Upper lobe of left lung (tissue), 4 donors: ENCODE results near the gene TRIM42.

Source experiments
- EP300 ChIP-seq, 4 donors: sonication (generic); formaldehyde crosslinking; IDR thresholded peaks; one replicate each; pipeline ENCODE4 v1.5.1; 2017; ENCODE audit warnings: antibody characterized with exemption in 4 of 4, control low read depth in 2 of 4
- POLR2A ChIP-seq, 4 donors: fragments of 450-650 bp; IDR thresholded peaks; one replicate each; pipeline ENCODE4 v1.5.1; 2016 to 2017; ENCODE audit warnings: antibody characterized with exemption in 4 of 4, mild to moderate bottlenecking in 2 of 4
- POLR2AphosphoS5 ChIP-seq, 2 donors: sonication (generic); formaldehyde crosslinking; IDR thresholded peaks; one replicate each; pipeline ENCODE4 v1.5.1; 2017; ENCODE audit warnings: antibody characterized with exemption in 2 of 2
- TF ChIP-seq, protein P1 (sequence below), 6 experiments: fragments of 450-650 bp in 4 of 6; fragments of 200-600 bp in 2 of 6; sonication (generic) in 2 of 6; IDR thresholded peaks; one replicate each; pipeline ENCODE4 v1.5.1; 2016 to 2019; ENCODE audit warnings: antibody characterized with exemption in 6 of 6

DNA sequence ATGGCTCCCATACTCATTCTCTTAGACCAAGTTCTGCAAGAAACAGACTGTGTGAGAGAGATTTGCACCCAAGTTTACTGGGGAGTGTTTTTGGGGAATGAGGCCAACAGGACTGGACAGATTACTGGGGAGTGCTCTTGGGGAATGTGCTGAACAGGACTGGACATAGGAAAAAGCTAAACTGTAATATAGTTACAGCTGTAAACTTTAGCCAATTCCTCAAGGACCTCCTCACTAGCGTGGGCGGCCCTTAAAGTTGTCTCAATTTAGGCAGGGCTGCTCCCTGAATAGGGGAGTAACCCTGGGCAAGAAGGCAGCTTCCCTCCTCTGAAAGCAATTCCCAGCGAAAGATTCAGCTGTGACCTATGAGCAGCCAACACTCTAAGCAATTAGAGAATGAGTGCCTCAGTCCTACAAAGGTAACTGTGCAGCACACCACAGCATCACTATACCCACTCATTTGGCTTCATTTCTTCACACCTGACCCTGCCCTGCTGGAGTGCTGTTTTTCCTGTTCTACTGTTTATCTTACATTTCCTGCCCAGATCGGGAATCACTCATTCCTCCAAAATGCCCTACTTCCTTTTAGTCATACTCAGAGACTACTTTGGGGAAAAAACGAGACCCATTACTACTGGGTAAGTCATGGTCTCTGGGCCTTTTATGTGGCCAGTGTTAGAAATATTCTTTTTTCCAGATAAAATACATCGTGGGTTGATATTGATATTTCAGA, 41.3 kb upstream of the TRIM42 start:
- TF ChIP-seq, protein P1, sequence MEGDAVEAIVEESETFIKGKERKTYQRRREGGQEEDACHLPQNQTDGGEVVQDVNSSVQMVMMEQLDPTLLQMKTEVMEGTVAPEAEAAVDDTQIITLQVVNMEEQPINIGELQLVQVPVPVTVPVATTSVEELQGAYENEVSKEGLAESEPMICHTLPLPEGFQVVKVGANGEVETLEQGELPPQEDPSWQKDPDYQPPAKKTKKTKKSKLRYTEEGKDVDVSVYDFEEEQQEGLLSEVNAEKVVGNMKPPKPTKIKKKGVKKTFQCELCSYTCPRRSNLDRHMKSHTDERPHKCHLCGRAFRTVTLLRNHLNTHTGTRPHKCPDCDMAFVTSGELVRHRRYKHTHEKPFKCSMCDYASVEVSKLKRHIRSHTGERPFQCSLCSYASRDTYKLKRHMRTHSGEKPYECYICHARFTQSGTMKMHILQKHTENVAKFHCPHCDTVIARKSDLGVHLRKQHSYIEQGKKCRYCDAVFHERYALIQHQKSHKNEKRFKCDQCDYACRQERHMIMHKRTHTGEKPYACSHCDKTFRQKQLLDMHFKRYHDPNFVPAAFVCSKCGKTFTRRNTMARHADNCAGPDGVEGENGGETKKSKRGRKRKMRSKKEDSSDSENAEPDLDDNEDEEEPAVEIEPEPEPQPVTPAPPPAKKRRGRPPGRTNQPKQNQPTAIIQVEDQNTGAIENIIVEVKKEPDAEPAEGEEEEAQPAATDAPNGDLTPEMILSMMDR (IDR thresholded peaks at IDR 0.05), result no peak
- TF ChIP-seq POLR2A (IDR thresholded peaks at IDR 0.05), result no peak
- TF ChIP-seq POLR2AphosphoS5 (IDR thresholded peaks at IDR 0.05), result no peak
- no peak for TF ChIP-seq EP300 (IDR thresholded peaks at IDR 0.05)
